HepG2 (cell line): ENCODE measurements around the gene CD34. TPM values are rescaled to one million over a fixed set of nuclear protein-coding genes. Genes with fewer than 3 reads are reported as not detected.

ENCODE experiments used
- ATAC-seq: fragments of 200-7000 bp; cut with Tn5 transposase; 3 replicates; pipeline ENCODE4 v1.9.1; 2020; ENCODE audit warnings: mild to moderate bottlenecking, moderate library complexity
- BruUV-seq: library from RNA; stranded (reverse); fragments of 400-500 nt; replicated peaks from 2 replicates; lab custom pipeline; 2021; lab: Mats Ljungman, UMichigan
- CTCF ChIA-PET: fragments of 300-600 bp; formaldehyde crosslinking; extraction: SDS; loops from one replicate; lab custom pipeline; 2021; ENCODE audit warnings: low total read pairs, inconsistent platforms, low intra/inter-chr PET ratio; lab: Yijun Ruan, JAX
- POLR2A ChIA-PET: fragments of 350-600 bp; sonication (Branson Sonifier 250); formaldehyde crosslinking; loops from one replicate; lab custom pipeline; 2020; ENCODE audit warnings: antibody characterized with exemption, inconsistent platforms; lab: Yijun Ruan, JAX
- DNase-seq: peaks from one replicate; pipeline ENCODE4 v3.0.0-alpha.2; 2015; ENCODE audit warnings: low spot score
- FAIRE-seq: peaks from 3 replicates; lab custom pipeline; 2011; peaks lifted over from hg19 to GRCh38; lab: Jason Lieb, UNC
- H2AFZ ChIP-seq: one replicate; pipeline ENCODE4 v1.6.1; 2011; ENCODE audit warnings: low read length, inconsistent platforms
- H3K27ac ChIP-seq: fragments of 300-600 bp; 3 replicates; pipeline ENCODE4 v1.8.0; 2011; ENCODE audit warnings: mixed run types, mild to moderate bottlenecking, mixed read lengths, low read length, inconsistent platforms; ENCODE audit not compliant: insufficient read depth; ENCODE audit errors: extremely low read length
- H3K27me3 ChIP-seq, 2 experiments: fragments of 200-600 bp in 1 of 2; 2 replicates in 1 of 2; 3 replicates in 1 of 2; pipeline versions ENCODE4 v1.6.0 to v1.8.0; 2011; ENCODE audit warnings: low read length in 2 of 2, mild to moderate bottlenecking in 2 of 2, moderate library complexity in 2 of 2, inconsistent platforms in 1 of 2; ENCODE audit not compliant: insufficient read depth in 2 of 2, control insufficient read depth in 1 of 2
- H3K36me3 ChIP-seq, 2 experiments: fragments of 200-600 bp in 1 of 2; replicated peaks in 1 of 2; 2 replicates in 1 of 2; 3 replicates in 1 of 2; pipeline versions ENCODE4 v1.5.1 to v1.8.0; 2011; ENCODE audit warnings: low read length in 2 of 2, inconsistent platforms in 1 of 2; ENCODE audit not compliant: insufficient read depth in 2 of 2, control insufficient read depth in 1 of 2
- H3K4me1 ChIP-seq: 2 replicates; pipeline ENCODE4 v1.5.1; 2012; ENCODE audit warnings: low read length, inconsistent platforms; ENCODE audit not compliant: insufficient read depth
- H3K4me2 ChIP-seq: 2 replicates; pipeline ENCODE4 v1.6.0; 2011; ENCODE audit warnings: low read depth, low read length, inconsistent platforms
- H3K4me3 ChIP-seq, 3 experiments: fragments of 200-600 bp in 1 of 3; sonication (generic), shearing (Covaris generic) in 1 of 3; replicated peaks in 1 of 3; 2 replicates each; pipeline ENCODE4 v1.5.1; 2011 to 2016; ENCODE audit warnings: low read length in 3 of 3, inconsistent platforms in 2 of 3, low read depth in 2 of 3, mild to moderate bottlenecking in 2 of 3, control low read depth in 1 of 3, mixed read lengths in 1 of 3; ENCODE audit not compliant: insufficient read depth in 1 of 3
- H3K79me2 ChIP-seq: one replicate; pipeline ENCODE4 v1.6.1; 2011; ENCODE audit warnings: low read length, inconsistent platforms; ENCODE audit not compliant: insufficient read depth
- H3K9ac ChIP-seq: 2 replicates; pipeline ENCODE4 v1.6.0; 2011; ENCODE audit warnings: mild to moderate bottlenecking, low read depth, low read length, inconsistent platforms; ENCODE audit not compliant: insufficient read depth
- H3K9me3 ChIP-seq: 2 replicates; pipeline ENCODE4 v1.5.1; 2012; ENCODE audit warnings: mild to moderate bottlenecking, low read length
- H4K20me1 ChIP-seq: 2 replicates; pipeline ENCODE4 v1.6.0; 2011; ENCODE audit warnings: inconsistent platforms, mild to moderate bottlenecking, low read length, moderate library complexity; ENCODE audit not compliant: insufficient read depth
- ATF7 ChIP-seq, 2 experiments: fragments of 450-650 bp in 1 of 2; sonication (generic) in 1 of 2; formaldehyde crosslinking in 1 of 2; IDR thresholded peaks; 2 replicates each; pipeline versions ENCODE4 v1.4.0 to v1.6.1; 2016 to 2020; ENCODE audit warnings: antibody characterized with exemption in 1 of 2, mild to moderate bottlenecking in 1 of 2, missing genetic modification reagents in 1 of 2
- NR2C2 ChIP-seq: sonication (generic); formaldehyde crosslinking; IDR thresholded peaks from 2 replicates; pipeline ENCODE4 v1.4.0; 2020; ENCODE audit warnings: missing genetic modification reagents, mild to moderate bottlenecking, moderate library complexity, borderline replicate concordance
- PHB2 ChIP-seq: fragments of 450-650 bp; IDR thresholded peaks from 2 replicates; pipeline ENCODE4 v1.6.1; 2018; ENCODE audit not compliant: partially characterized antibody
- PITX1 ChIP-seq: sonication (generic); formaldehyde crosslinking; IDR thresholded peaks from 2 replicates; pipeline ENCODE4 v1.5.1; 2020; ENCODE audit warnings: mild to moderate bottlenecking, missing genetic modification reagents
- SAP130 ChIP-seq: IDR thresholded peaks from 2 replicates; pipeline ENCODE4 v1.6.1; 2016; ENCODE audit warnings: low read depth
- WIZ ChIP-seq: sonication (generic); formaldehyde crosslinking; IDR thresholded peaks from 2 replicates; pipeline ENCODE4 v1.5.1; 2020; ENCODE audit warnings: mild to moderate bottlenecking, missing genetic modification reagents
- ZC3H4 ChIP-seq: sonication (generic); formaldehyde crosslinking; IDR thresholded peaks from 2 replicates; pipeline ENCODE4 v1.4.0; 2020; ENCODE audit warnings: missing genetic modification reagents, borderline replicate concordance
- ZNF430 ChIP-seq: sonication (generic); formaldehyde crosslinking; IDR thresholded peaks from 2 replicates; pipeline ENCODE4 v1.9.0; 2021; ENCODE audit warnings: mild to moderate bottlenecking, missing genetic modification reagents
- ZNF557 ChIP-seq: sonication (generic); formaldehyde crosslinking; IDR thresholded peaks from 2 replicates; pipeline ENCODE4 v1.4.0; 2020; ENCODE audit warnings: missing genetic modification reagents
- ZNF782 ChIP-seq: sonication (generic); formaldehyde crosslinking; IDR thresholded peaks from 2 replicates; pipeline ENCODE4 v1.4.0; 2020; ENCODE audit warnings: missing genetic modification reagents, mild to moderate bottlenecking, borderline replicate concordance
- WGBS: methylation state at CpG from one replicate; pipeline ENCODE4 v1.1.6; 2017; ENCODE audit warnings: low lambda C conversion rate; 5-methylcytosine and 5-hydroxymethylcytosine counted together
- in situ Hi-C: cut with HindIII; loops from 2 replicates; pipeline ENCODE4 v1.10.0; 2017; ENCODE audit warnings: low pct_unique_long_range_greater_than_20kb; ENCODE audit not compliant: extremely low pct_ligation_motif_present
- intact Hi-C: fragments of 100-400 bp; cut with micrococcal nuclease; formaldehyde crosslinking; loops from one replicate; pipeline ENCODE4 v1.10.0; 2022; ENCODE audit not compliant: unreplicated experiment
- polyA plus RNA-seq, 8 experiments: library from polyadenylated mRNA; depleted of rRNA in 3 of 8; stranded (reverse) in 7 of 8; unstranded in 1 of 8; fragments of >200 nt; fragmentation: Illumina TruSeq in 4 of 8; extraction: Trizol in 4 of 8; gene quantifications; 2 replicates each; pipeline versions ENCODE4 v1.2.1 to v1.2.3, GENCODE V29; 2011 to 2016; ENCODE audit warnings: low read depth in 4 of 8, missing spikeins in 1 of 8, mixed read lengths in 1 of 8; ENCODE audit not compliant: insufficient read depth in 1 of 8
- total RNA-seq, 5 experiments: library from RNA; depleted of rRNA; stranded (reverse); fragments of >200 nt; fragmentation: Illumina TruSeq; extraction: Trizol; gene quantifications; 2 replicates each; pipeline ENCODE4 v1.2.3, GENCODE V29; 2016; ENCODE audit warnings: low read depth in 1 of 5
- TF ChIP-seq, protein P1 (sequence below): sonication (generic); formaldehyde crosslinking; IDR thresholded peaks from 2 replicates; pipeline ENCODE4 v1.4.0; 2020; ENCODE audit warnings: mild to moderate bottlenecking, missing genetic modification reagents
- TF ChIP-seq, protein P2 (sequence below): sonication (generic); formaldehyde crosslinking; IDR thresholded peaks from 2 replicates; pipeline ENCODE4 v1.4.0; 2020; ENCODE audit warnings: mild to moderate bottlenecking, missing genetic modification reagents

The CD34 gene
- total and polyA plus RNA-seq, 2 of the 13 experiments (the other 11 are each of a cell fraction or from before 2014, with no cell fraction given): not detected

DNA sequence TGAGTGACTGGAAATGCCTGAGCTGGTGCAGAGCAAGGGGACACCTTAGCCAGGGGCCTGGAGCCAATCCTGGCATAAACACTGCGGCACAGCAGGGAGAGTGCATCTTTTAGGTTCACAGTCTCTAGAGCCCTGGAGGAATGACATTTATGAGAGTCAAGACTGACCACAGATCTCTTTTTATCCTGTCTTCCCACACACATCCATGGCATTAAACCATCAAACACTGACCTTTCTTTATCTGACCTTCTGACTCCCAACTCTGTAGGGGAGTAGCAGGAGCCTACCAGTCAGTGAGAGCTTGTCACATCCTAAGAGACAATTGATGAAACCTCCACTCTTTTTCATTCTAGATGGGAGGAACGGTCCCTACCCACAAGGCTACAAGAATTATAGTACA is 7.9 kb downstream of the CD34 start (continued):
- TF ChIP-seq PHB2 (no peak), ZC3H4 (CRISPR knock-in tag) (no peak), PITX1 (CRISPR knock-in tag) (no peak), ZNF557 (CRISPR knock-in tag) (no peak)
- TF ChIP-seq, protein P1, sequence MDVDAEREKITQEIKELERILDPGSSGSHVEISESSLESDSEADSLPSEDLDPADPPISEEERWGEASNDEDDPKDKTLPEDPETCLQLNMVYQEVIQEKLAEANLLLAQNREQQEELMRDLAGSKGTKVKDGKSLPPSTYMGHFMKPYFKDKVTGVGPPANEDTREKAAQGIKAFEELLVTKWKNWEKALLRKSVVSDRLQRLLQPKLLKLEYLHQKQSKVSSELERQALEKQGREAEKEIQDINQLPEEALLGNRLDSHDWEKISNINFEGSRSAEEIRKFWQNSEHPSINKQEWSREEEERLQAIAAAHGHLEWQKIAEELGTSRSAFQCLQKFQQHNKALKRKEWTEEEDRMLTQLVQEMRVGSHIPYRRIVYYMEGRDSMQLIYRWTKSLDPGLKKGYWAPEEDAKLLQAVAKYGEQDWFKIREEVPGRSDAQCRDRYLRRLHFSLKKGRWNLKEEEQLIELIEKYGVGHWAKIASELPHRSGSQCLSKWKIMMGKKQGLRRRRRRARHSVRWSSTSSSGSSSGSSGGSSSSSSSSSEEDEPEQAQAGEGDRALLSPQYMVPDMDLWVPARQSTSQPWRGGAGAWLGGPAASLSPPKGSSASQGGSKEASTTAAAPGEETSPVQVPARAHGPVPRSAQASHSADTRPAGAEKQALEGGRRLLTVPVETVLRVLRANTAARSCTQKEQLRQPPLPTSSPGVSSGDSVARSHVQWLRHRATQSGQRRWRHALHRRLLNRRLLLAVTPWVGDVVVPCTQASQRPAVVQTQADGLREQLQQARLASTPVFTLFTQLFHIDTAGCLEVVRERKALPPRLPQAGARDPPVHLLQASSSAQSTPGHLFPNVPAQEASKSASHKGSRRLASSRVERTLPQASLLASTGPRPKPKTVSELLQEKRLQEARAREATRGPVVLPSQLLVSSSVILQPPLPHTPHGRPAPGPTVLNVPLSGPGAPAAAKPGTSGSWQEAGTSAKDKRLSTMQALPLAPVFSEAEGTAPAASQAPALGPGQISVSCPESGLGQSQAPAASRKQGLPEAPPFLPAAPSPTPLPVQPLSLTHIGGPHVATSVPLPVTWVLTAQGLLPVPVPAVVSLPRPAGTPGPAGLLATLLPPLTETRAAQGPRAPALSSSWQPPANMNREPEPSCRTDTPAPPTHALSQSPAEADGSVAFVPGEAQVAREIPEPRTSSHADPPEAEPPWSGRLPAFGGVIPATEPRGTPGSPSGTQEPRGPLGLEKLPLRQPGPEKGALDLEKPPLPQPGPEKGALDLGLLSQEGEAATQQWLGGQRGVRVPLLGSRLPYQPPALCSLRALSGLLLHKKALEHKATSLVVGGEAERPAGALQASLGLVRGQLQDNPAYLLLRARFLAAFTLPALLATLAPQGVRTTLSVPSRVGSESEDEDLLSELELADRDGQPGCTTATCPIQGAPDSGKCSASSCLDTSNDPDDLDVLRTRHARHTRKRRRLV (CRISPR knock-in tag): no peak

DNA sequence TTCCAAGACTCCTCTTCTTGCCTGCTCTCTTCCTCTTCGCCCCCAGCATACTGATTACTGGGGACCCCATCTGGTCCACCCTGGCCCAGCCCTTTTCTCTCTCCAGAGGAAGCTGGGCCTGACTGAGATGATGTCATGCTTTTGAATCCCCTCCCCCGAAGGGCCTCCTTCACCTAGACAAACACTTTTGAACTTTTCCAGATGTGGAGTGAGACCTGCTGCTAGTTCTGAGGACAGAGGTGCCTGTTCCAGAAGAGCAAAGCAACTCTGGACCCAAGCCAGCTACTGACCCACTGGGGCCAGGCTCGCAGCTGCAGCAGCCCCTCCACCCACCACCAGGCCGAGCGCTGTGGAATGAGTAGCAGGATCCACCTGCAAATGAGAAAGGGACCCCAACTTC is 8.4 kb downstream of the CD34 start:
- CTCF ChIA-PET: no interaction called here
- H3K4me3 ChIP-seq: no peak overlapping the region
- no peak for DNase-seq
- in situ Hi-C loops (no loop called here), intact Hi-C loops (no loop called here)
- H4K20me1 ChIP-seq: no peaks in the 10 kb centered on the region
- ATAC-seq: no peak
- FAIRE-seq: no peak
- no TSS peak for BruUV-seq
- H3K27me3 ChIP-seq: 0 out of 5 replicates have a peak, but pooled peaks cover 0 to 5% of the 10 kb centered on the region in 2 experiments
- no peak overlapping the region for H2AFZ ChIP-seq
- H3K4me1 ChIP-seq: no peaks in the 10 kb centered on the region
- no peak overlapping the region for H3K9ac ChIP-seq
- POLR2A ChIA-PET: no interaction called here
- TF ChIP-seq ZNF430 (CRISPR knock-in tag): no peak
- TF ChIP-seq ATF7 (IDR thresholded peaks at IDR 0.05): peak; percentile 74
- TF ChIP-seq ATF7 (CRISPR knock-in tag; IDR thresholded peaks at IDR 0.05): no peak
- TF ChIP-seq WIZ (CRISPR knock-in tag): no peak
- no peak for TF ChIP-seq ZNF782
- TF ChIP-seq SAP130: no peak
- no peak for TF ChIP-seq NR2C2 (CRISPR knock-in tag)
- TF ChIP-seq, protein P2, sequence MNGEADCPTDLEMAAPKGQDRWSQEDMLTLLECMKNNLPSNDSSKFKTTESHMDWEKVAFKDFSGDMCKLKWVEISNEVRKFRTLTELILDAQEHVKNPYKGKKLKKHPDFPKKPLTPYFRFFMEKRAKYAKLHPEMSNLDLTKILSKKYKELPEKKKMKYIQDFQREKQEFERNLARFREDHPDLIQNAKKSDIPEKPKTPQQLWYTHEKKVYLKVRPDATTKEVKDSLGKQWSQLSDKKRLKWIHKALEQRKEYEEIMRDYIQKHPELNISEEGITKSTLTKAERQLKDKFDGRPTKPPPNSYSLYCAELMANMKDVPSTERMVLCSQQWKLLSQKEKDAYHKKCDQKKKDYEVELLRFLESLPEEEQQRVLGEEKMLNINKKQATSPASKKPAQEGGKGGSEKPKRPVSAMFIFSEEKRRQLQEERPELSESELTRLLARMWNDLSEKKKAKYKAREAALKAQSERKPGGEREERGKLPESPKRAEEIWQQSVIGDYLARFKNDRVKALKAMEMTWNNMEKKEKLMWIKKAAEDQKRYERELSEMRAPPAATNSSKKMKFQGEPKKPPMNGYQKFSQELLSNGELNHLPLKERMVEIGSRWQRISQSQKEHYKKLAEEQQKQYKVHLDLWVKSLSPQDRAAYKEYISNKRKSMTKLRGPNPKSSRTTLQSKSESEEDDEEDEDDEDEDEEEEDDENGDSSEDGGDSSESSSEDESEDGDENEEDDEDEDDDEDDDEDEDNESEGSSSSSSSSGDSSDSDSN (CRISPR knock-in tag): no peak
- H3K27ac ChIP-seq: no peak overlapping the region
- H3K9me3 ChIP-seq: no peaks in the 10 kb centered on the region
- no peaks in the 10 kb centered on the region for H3K36me3 ChIP-seq
- H3K79me2 ChIP-seq: no peaks in the 10 kb centered on the region
- no peak overlapping the region for H3K4me2 ChIP-seq
- WGBS: 0% methylated on average over 3 of the region's 5 CpGs
